IMR-90 (cell line): ENCODE data around the gene MICAL2. TPM values are rescaled to one million over a fixed set of nuclear protein-coding genes. Genes with fewer than 3 reads are reported as not detected.

ENCODE experiments used
- ATAC-seq: fragments of 200-7000 bp; cut with Tn5 transposase; 2 replicates; pipeline ENCODE4 v1.9.1; 2020; ENCODE audit warnings: low read depth, mild to moderate bottlenecking, moderate library complexity
- BruUV-seq: library from RNA; stranded (reverse); fragments of 400-500 nt; replicated peaks from 2 replicates; lab custom pipeline; 2021; lab: Mats Ljungman, UMichigan
- CTCF ChIA-PET: fragments of 300-600 bp; formaldehyde crosslinking; extraction: SDS; loops from one replicate; lab custom pipeline; 2021; ENCODE audit warnings: antibody characterized with exemption; lab: Yijun Ruan, JAX
- POLR2A ChIA-PET: fragments of 300-600 bp; sonication (Branson Sonifier 250); formaldehyde crosslinking; loops from one replicate; lab custom pipeline; 2022; ENCODE audit warnings: antibody characterized with exemption; ENCODE audit not compliant: unreplicated experiment; lab: Charles Lee
- DNase-seq: peaks from one replicate; pipeline ENCODE4 v3.0.0; 2013
- H2AFZ ChIP-seq: replicated peaks from 2 replicates; pipeline ENCODE3; 2013; ENCODE audit warnings: low read length, mild to moderate bottlenecking; ENCODE audit not compliant: poor library complexity
- H2AK5ac ChIP-seq: 2 replicates; pipeline ENCODE4 v1.6.1; 2013; ENCODE audit warnings: low read depth, low read length, inconsistent platforms
- H2AK9ac ChIP-seq: replicated peaks from 2 replicates; pipeline ENCODE3; 2013; ENCODE audit warnings: mild to moderate bottlenecking, low read depth, low read length, moderate library complexity; ENCODE audit not compliant: poor library complexity
- H2BK120ac ChIP-seq: 2 replicates; pipeline ENCODE4 v1.6.1; 2013; ENCODE audit warnings: low read depth, low read length, inconsistent platforms
- H2BK15ac ChIP-seq: 3 replicates; pipeline ENCODE4 v1.6.1; 2013; ENCODE audit warnings: low read depth, low read length, inconsistent platforms
- H2BK20ac ChIP-seq: 2 replicates; pipeline ENCODE4 v1.6.1; 2013; ENCODE audit warnings: low read depth, mild to moderate bottlenecking, inconsistent platforms, low read length, moderate library complexity
- H2BK5ac ChIP-seq: 2 replicates; pipeline ENCODE4 v1.6.1; 2013; ENCODE audit warnings: mild to moderate bottlenecking, low read depth, low read length, inconsistent platforms; ENCODE audit not compliant: poor library complexity, severe bottlenecking
- H3K14ac ChIP-seq: replicated peaks from 2 replicates; pipeline ENCODE4 v1.6.1; 2013; ENCODE audit warnings: low read depth, low read length, inconsistent platforms
- H3K18ac ChIP-seq: 2 replicates; pipeline ENCODE4 v1.6.1; 2013; ENCODE audit warnings: low read depth, low read length, control low read depth
- H3K23ac ChIP-seq: 2 replicates; pipeline ENCODE4 v1.6.1; 2013; ENCODE audit warnings: low read depth, low read length, inconsistent platforms
- H3K27ac ChIP-seq: 2 replicates; pipeline ENCODE4 v1.5.1; 2013; ENCODE audit warnings: mild to moderate bottlenecking, control low read depth, low read length; ENCODE audit not compliant: insufficient read depth
- H3K27me3 ChIP-seq: 2 replicates; pipeline ENCODE4 v1.6.1; 2013; ENCODE audit warnings: low read length; ENCODE audit not compliant: control insufficient read depth, insufficient read depth
- H3K36me3 ChIP-seq: 2 replicates; pipeline ENCODE4 v1.6.1; 2013; ENCODE audit warnings: low read length, mixed read lengths; ENCODE audit not compliant: control insufficient read depth, insufficient read depth
- H3K4ac ChIP-seq: 2 replicates; pipeline ENCODE4 v1.6.1; 2013; ENCODE audit warnings: low read depth, low read length, inconsistent platforms
- H3K4me1 ChIP-seq: 2 replicates; pipeline ENCODE4 v1.6.1; 2013; ENCODE audit warnings: low read length, mixed read lengths; ENCODE audit not compliant: control insufficient read depth, insufficient read depth
- H3K4me2 ChIP-seq: 2 replicates; pipeline ENCODE4 v1.6.1; 2013; ENCODE audit warnings: low read depth, mild to moderate bottlenecking, control low read depth, low read length, moderate library complexity
- H3K4me3 ChIP-seq: 2 replicates; pipeline ENCODE4 v1.5.1; 2013; ENCODE audit warnings: low read depth, mild to moderate bottlenecking, control low read depth, low read length, moderate library complexity; ENCODE audit not compliant: insufficient read depth
- H3K56ac ChIP-seq: 2 replicates; pipeline ENCODE4 v1.6.1; 2013; ENCODE audit warnings: low read length, inconsistent platforms; ENCODE audit not compliant: insufficient read depth; ENCODE audit errors: extremely low read depth
- H3K79me1 ChIP-seq, 2 experiments: 2 replicates each; pipeline ENCODE4 v1.6.1; 2013; ENCODE audit warnings: low read length in 2 of 2, inconsistent platforms in 1 of 2, low read depth in 1 of 2
- H3K9ac ChIP-seq: 2 replicates; pipeline ENCODE4 v1.6.1; 2013; ENCODE audit warnings: low read depth, low read length, control low read depth
- H3K9me1 ChIP-seq: 2 replicates; pipeline ENCODE4 v1.6.1; 2013; ENCODE audit warnings: low read length, inconsistent platforms; ENCODE audit not compliant: insufficient read depth
- H3K9me3 ChIP-seq: 2 replicates; pipeline ENCODE4 v1.6.1; 2013; ENCODE audit warnings: low read length; ENCODE audit not compliant: control insufficient read depth, insufficient read depth
- H4K20me1 ChIP-seq: 2 replicates; pipeline ENCODE4 v1.6.1; 2013; ENCODE audit warnings: low read length, inconsistent platforms; ENCODE audit not compliant: insufficient read depth
- H4K5ac ChIP-seq: 2 replicates; pipeline ENCODE4 v1.6.1; 2013; ENCODE audit warnings: mild to moderate bottlenecking, low read depth, low read length, control low read depth
- H4K8ac ChIP-seq, 2 experiments: 2 replicates each; pipeline ENCODE4 v1.6.1; 2013; ENCODE audit warnings: low read depth in 2 of 2, low read length in 2 of 2, control low read depth in 1 of 2, inconsistent platforms in 1 of 2
- H4K91ac ChIP-seq: 2 replicates; pipeline ENCODE4 v1.6.1; 2013; ENCODE audit warnings: low read depth, low read length, inconsistent platforms; ENCODE audit not compliant: insufficient read depth
- BHLHE40 ChIP-seq: fragments of 150-350 bp; IDR thresholded peaks from 2 replicates; pipeline ENCODE4 v1.6.1; 2016; ENCODE audit warnings: mild to moderate bottlenecking, low read depth, low read length
- CEBPB ChIP-seq: IDR thresholded peaks from 2 replicates; pipeline ENCODE4 v1.6.1; 2012; ENCODE audit warnings: low read depth, low read length, improper control_type of control experiment
- CHD1 ChIP-seq: IDR thresholded peaks from 2 replicates; pipeline ENCODE4 v1.6.1; 2012; ENCODE audit warnings: low read depth, low read length, improper control_type of control experiment
- CTCF ChIP-seq: conservative IDR thresholded peaks from 2 replicates; pipeline ENCODE4 v1.5.1; 2012; ENCODE audit warnings: mild to moderate bottlenecking, low read depth, low read length, improper control_type of control experiment
- ELK1 ChIP-seq: fragments of 150-350 bp; IDR thresholded peaks from 2 replicates; pipeline ENCODE4 v1.6.1; 2016; ENCODE audit warnings: low read depth, mild to moderate bottlenecking, low read length, moderate library complexity, borderline replicate concordance
- FOS ChIP-seq: fragments of 150-350 bp; IDR thresholded peaks from 2 replicates; pipeline ENCODE4 v1.6.1; 2016; ENCODE audit warnings: low read depth, low read length
- MAFK ChIP-seq: IDR thresholded peaks from 2 replicates; pipeline ENCODE4 v1.6.1; 2012; ENCODE audit warnings: low read depth, low read length, improper control_type of control experiment
- MAZ ChIP-seq: IDR thresholded peaks from 2 replicates; pipeline ENCODE4 v1.6.1; 2012; ENCODE audit warnings: low read depth, mild to moderate bottlenecking, low read length, improper control_type of control experiment, moderate library complexity, borderline replicate concordance
- MXI1 ChIP-seq: IDR thresholded peaks from 2 replicates; pipeline ENCODE4 v1.6.1; 2012; ENCODE audit warnings: low read depth, mild to moderate bottlenecking, low read length, moderate library complexity, borderline replicate concordance
- NFE2L2 ChIP-seq: fragments of 150-350 bp; IDR thresholded peaks from 2 replicates; pipeline ENCODE4 v1.6.1; 2016; ENCODE audit warnings: low read depth, mild to moderate bottlenecking, low read length
- POLR2A ChIP-seq: IDR thresholded peaks from 2 replicates; pipeline ENCODE4 v1.6.1; 2012; ENCODE audit warnings: mild to moderate bottlenecking, low read depth, low read length
- RAD21 ChIP-seq: IDR thresholded peaks from 2 replicates; pipeline ENCODE4 v1.6.1; 2012; ENCODE audit warnings: low read length, improper control_type of control experiment
- RCOR1 ChIP-seq: IDR thresholded peaks from 2 replicates; pipeline ENCODE4 v1.6.1; 2012; ENCODE audit warnings: mild to moderate bottlenecking, low read length, improper control_type of control experiment; ENCODE audit not compliant: insufficient replicate concordance
- RFX5 ChIP-seq: IDR thresholded peaks from 2 replicates; pipeline ENCODE4 v1.8.0; 2012; ENCODE audit warnings: low read depth, mild to moderate bottlenecking, low read length, moderate library complexity
- SMC3 ChIP-seq: fragments of 150-350 bp; IDR thresholded peaks from 2 replicates; pipeline ENCODE4 v1.6.1; 2016; ENCODE audit warnings: low read depth, mild to moderate bottlenecking, antibody characterized with exemption, low read length, moderate library complexity
- USF2 ChIP-seq: fragments of 150-350 bp; IDR thresholded peaks from 2 replicates; pipeline ENCODE4 v1.6.1; 2017; ENCODE audit warnings: mild to moderate bottlenecking, antibody characterized with exemption, low read length, low read depth
- WGBS, 2 experiments: methylation state at CpG; one replicate each; pipeline versions ENCODE4 v1.1.5 to v1.1.7; 2013; ENCODE audit warnings: missing lambda C conversion rate in 2 of 2; ENCODE audit not compliant: insufficient read length in 1 of 2; ENCODE audit errors: extremely low coverage in 2 of 2; 5-methylcytosine and 5-hydroxymethylcytosine counted together
- dilution Hi-C: fragments of 300-500 bp; cut with HindIII; formaldehyde crosslinking; loops from one replicate; pipeline ENCODE4 v1.14.3; 2018; ENCODE audit warnings: low sequenced_read_pairs; ENCODE audit not compliant: unreplicated experiment
- in situ Hi-C: fragments of 300-500 bp; cut with MboI; formaldehyde crosslinking; loops from 3 replicates; pipeline ENCODE4 v1.14.3; 2019; ENCODE audit warnings: low sequenced_read_pairs, inconsistent platforms, mixed read lengths
- intact Hi-C: fragments of 100-400 bp; cut with micrococcal nuclease; formaldehyde crosslinking; loops from 2 replicates; pipeline ENCODE4 v1.10.0; 2022
- polyA plus RNA-seq, 3 experiments: library from polyadenylated mRNA; depleted of rRNA; stranded (reverse); fragments of >200 nt; gene quantifications; 2 replicates each; pipeline ENCODE4 v1.2.3, GENCODE V29; 2012; ENCODE audit warnings: low replicate concordance in 1 of 3
- total RNA-seq: library from RNA; depleted of rRNA; stranded (reverse); fragments of >200 nt; gene quantifications from 2 replicates; pipeline ENCODE4 v1.2.3, GENCODE V29; 2012

The MICAL2 gene
- total and polyA plus RNA-seq, 2 of the 4 experiments (the other 2 are of a cell fraction) = 170 to 336 TPM

- H3K27ac ChIP-seq = peak overlapping the region; percentile 8; the same call in 1 of the 2 replicates
- 53% methylated on average over 2 of the region's 3 CpGs; no CpG with 5 or more reads in 1 of the 2 experiments for WGBS, 2 experiments
- no peak for TF ChIP-seq ELK1
- no peak for TF ChIP-seq USF2
- TF ChIP-seq MAFK = no peak
- no peak for TF ChIP-seq CHD1
- no peak for TF ChIP-seq BHLHE40
- TF ChIP-seq MXI1 = no peak
- TF ChIP-seq RAD21 = no peak
- no peak for TF ChIP-seq POLR2A
- TF ChIP-seq RFX5 = no peak
- TF ChIP-seq NFE2L2 = no peak
- TF ChIP-seq CEBPB = no peak
- no peak for TF ChIP-seq RCOR1
- TF ChIP-seq CTCF = no peak
- TF ChIP-seq SMC3 = no peak
- TF ChIP-seq MAZ = no peak
- TF ChIP-seq FOS = no peak
- BruUV-seq = no TSS peak
- peaks cover 25 to 68% of the 10 kb centered on the region in 2 experiments for H3K79me1 ChIP-seq
- no peak overlapping the region for H2AK9ac ChIP-seq
- ATAC-seq = no peak
- no peak overlapping the region for H2AFZ ChIP-seq
- H3K4ac ChIP-seq = peak overlapping the region; percentile 73
- peaks cover 5% of the 10 kb centered on the region for H3K36me3 ChIP-seq
- peaks cover 31% of the 10 kb centered on the region for H3K9me1 ChIP-seq
- intact Hi-C loops (no loop called here), in situ Hi-C loops (no loop called here), dilution Hi-C loops (no loop called here)
- no peak overlapping the region for H3K4me2 ChIP-seq
- 0 out of 2 replicates have a peak overlapping the region, but pooled peaks have one; percentile 41 for H3K56ac ChIP-seq
- peak overlapping the region; percentile 72 for H2BK5ac ChIP-seq
- H2BK120ac ChIP-seq = peak overlapping the region; percentile 78
- no peak overlapping the region for H3K9ac ChIP-seq
- H3K4me1 ChIP-seq = peaks cover 25% of the 10 kb centered on the region
- peak overlapping the region; percentile 40 to 74 for H4K8ac ChIP-seq
- H4K5ac ChIP-seq = peak overlapping the region; percentile 77; the same call in 1 of the 2 replicates
- no peak overlapping the region for H3K4me3 ChIP-seq
- no peak for DNase-seq
- peak overlapping the region; percentile 80; the same call in 1 of the 2 replicates for H2AK5ac ChIP-seq
- H3K27me3 ChIP-seq = no peaks in the 10 kb centered on the region
- ChIA-PET CTCF (no interaction called here), POLR2A (interaction anchor here (1.7 kb wide), 1 partner anchor 28 kb away, joined by 4 read pairs; no protein-coding TSS in a partner anchor)
- peak overlapping the region; percentile 39; the same call in 1 of the 2 replicates for H3K18ac ChIP-seq
- H3K14ac ChIP-seq = peak overlapping the region; percentile 85
- no peaks in the 10 kb centered on the region for H4K20me1 ChIP-seq
- H4K91ac ChIP-seq = peak overlapping the region; percentile 74
- H2BK20ac ChIP-seq = peak overlapping the region; percentile 79
- peak overlapping the region; percentile 70 for H3K23ac ChIP-seq
- peaks cover 3% of the 10 kb centered on the region for H3K9me3 ChIP-seq
- peak overlapping the region; percentile 75; the same call in 2 of the 3 replicates for H2BK15ac ChIP-seq
These were observed 62.2 kb downstream of the MICAL2 start for GRCh38 chr11:12172493-12173013.
